T-helper 2 cell treated with Interferon-gamma antibody and Interleukin-4, amounts not matched to agents 100 ng/mL and 5 ng/mL, for 36 hours (primary cell): ENCODE results near the gene PAPOLG. TPM values are rescaled to one million over a fixed set of nuclear protein-coding genes. Genes with fewer than 3 reads are reported as not detected.
"Not testable (repeated sequence)": the region's sequence is repeated elsewhere in the genome, so short reads cannot be mapped to it uniquely, and the experiment has no call there.

Experiments
- intact Hi-C: fragments of 100-400 bp; cut with micrococcal nuclease; formaldehyde crosslinking; loops from one replicate; pipeline ENCODE4 v1.15.1; 2023
- total RNA-seq: library from RNA; stranded (reverse); gene quantifications from 2 replicates; pipeline ENCODE4 v1.2.3, GENCODE V29; 2022

PAPOLG gene
- total RNA-seq, 1 donor from 2014 or later: 19.1 TPM

DNA sequence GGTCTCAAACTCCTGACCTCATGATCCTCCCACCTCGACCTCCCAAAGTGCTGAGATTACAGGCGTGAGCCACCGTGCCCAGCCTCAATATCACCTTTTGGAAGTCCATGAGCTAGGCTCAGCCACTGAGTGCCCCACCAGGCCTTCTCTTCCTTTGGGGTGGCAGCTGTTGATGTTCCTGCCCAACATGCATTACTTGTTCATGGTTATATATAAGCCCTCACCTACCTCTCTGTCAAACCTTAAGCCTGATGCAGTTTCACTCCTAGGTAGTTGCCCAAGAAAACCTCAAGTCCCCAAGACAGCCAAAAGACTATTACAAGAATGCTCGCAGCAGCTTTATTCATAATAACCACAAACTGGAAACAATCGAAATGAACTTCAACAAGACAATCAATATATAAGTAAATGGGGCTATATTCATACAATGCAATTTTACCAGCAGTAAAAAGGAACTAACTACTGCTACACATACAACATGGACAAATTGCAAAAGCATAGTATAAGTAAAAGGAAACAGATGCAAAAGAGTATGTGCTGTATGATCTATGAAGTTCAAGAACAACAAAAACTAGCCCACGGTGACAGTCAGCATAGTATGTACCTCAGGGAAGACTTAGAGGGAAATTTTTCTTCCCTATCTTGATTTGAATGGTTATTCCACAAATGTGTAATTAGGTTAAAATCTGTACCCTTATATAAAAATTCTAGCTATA lies 65.7 kb downstream of the PAPOLG start:
- intact Hi-C loops: no loop called here

DNA sequence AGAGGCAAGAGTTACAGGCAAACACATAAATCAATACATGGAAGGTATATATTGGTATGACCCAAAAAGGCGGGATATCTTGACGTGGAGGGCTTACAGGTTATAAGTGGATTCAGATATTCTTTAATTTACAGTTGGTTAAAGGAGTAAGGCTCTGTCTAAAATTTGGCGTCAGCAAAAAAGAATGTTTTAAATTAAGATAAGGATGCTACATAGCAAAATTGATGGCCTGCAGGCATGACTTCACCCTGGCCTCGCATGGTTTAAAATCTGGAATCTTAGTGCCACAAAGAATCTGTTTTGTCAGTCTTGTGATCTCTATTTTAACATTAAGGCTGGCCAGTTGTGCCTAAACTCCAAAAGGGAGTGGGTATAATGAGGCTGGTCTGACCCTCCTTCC lies 66.9 kb downstream of the PAPOLG start:
- intact Hi-C loops: no loop called here

DNA sequence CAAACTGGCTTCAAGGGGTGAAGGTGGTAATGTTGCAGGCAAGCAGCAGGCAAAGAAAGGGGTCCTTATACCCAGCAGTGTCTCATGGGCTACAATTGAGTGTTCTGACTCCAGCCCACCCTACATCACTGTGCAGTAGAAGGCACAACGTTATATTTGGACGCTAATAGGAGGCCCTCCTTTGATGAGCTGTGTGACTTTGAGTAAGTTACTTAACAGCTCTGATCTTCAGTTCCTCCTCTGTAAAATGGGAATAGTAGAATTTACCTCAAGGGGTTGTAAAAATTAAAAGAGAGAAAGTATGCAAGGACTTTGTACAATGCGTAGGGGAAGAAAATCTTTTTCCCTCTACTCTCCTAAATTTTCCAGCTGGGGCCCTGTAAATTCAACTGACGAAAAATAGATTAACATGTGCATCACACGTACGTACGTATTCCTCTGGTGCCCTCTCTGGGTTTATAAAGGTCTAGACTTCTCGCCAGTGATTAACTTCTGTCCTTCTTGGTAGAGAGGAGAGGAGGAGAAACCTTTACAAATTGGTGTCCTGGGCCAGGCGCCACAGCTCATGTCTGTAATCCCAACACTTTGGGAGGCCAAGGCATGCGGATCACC lies 67.7 kb downstream of the PAPOLG start:
- intact Hi-C loops: no loop called here

DNA sequence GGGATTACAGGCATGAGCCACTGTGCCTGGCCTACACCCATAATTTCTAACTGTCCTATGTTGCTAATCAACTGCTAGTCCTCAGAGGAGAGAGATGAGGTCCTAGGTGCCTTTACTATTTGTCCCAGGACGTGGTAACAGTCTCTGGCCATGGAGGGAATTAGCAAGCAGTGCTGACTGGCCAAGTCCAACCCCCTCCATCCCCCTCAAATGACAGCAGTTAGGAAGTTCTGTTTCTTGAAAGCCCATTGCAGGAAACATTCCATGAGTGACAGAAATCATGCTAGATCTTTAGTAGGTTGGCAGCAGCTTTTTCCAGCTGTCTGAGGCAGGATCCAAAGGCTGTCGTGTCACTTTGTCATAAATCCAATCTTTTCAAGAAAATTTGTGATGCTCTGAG lies 69.6 kb downstream of the PAPOLG start:
- intact Hi-C loops: no loop called here

DNA sequence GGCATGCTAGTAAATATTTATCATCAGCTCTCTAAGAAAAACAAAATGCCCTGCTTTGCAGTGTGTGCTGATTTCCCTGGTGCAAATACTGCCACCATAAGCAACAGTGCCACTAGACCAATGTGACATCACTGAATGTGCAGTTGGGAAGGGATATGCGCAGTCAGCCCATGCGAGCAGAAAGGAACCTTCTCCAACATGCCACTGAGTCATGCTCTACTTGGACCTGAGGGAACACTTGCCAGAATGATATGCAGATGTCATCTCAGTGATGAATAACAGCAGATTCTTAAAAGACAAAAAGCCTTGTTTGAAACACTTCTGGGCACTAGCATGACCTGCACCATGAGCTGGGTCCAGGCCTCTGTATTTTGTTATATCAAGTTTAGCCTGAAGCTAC lies 70.0 kb downstream of the PAPOLG start:
- intact Hi-C loops: no loop called here

DNA sequence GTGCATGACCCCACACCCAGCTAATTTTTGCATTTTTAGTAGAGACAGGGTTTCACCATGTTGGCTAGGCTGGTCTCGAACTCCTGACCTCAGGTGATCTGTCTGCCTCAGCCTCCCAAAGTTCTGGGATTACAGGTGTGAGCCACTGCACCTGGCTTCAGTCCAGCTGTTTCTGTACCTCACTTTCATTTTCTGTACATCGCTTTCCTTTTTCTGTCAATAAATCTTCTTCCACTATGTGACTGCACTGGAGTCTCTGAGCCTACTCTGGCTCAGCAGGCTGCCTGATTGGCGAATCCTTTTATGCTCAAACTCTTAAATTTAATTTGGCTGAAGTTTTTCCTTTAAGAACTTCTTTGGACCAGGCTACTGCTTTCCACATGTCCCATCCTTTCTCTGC lies 70.8 kb downstream of the PAPOLG start:
- intact Hi-C loops: not testable (repeated sequence)

DNA sequence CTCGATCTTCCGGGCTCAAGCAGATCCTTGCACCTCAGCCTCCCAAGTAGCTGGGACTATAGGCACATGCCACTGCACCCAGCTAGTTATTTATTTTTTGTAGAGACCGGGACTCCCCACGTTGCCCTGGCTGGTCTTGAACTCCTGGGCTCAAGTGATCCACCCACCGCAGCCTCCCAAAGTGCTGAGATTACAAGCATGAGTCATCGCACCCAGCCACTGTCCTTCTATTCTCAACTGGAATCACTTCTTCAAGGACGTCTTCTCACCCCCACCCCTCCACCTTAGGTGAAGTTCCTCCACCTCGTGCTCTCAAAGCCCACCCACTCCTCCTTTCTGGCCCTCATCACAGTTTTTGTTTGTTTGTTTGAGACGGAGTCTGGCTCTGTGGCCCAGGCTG lies 71.3 kb downstream of the PAPOLG start:
- intact Hi-C loops: no loop called here

DNA sequence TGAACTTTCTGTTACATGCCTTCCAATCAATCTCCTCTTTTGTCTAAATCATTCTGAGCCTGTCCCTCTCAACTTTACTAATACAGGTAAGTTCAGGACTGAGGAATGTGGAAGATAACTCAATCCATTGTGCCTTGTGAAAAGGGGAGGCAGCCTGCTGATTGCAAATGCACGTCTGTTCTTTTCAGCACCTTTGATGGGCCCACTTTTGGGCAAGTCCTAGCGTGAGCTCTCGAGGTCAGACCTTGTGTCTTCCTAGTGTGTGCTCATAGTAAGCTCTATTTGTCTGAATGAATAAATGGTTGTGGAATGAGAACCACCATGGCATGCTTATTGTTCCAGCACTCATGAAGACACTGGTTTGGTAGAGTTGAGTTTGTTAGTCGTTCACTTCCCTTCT lies 74.9 kb downstream of the PAPOLG start:
- intact Hi-C loops: no loop called here

DNA sequence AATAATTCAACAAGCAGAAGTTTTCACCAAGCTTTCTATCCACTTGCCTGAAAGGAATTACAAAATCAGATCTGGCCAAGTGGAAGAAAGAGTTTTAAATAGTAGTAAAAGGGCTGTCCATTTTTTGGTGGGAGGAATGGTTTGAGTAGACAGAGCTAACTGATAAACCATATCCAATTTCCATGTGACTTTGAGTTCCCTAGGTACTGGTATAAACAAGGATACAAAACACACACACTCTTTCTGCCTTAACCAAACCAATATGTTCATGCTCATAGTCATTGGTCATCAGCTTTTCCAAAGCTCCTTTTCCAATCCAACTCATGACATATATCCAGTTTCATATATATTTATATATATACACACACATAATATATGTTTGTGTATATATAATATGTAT lies 75.9 kb downstream of the PAPOLG start:
- intact Hi-C loops: no loop called here

DNA sequence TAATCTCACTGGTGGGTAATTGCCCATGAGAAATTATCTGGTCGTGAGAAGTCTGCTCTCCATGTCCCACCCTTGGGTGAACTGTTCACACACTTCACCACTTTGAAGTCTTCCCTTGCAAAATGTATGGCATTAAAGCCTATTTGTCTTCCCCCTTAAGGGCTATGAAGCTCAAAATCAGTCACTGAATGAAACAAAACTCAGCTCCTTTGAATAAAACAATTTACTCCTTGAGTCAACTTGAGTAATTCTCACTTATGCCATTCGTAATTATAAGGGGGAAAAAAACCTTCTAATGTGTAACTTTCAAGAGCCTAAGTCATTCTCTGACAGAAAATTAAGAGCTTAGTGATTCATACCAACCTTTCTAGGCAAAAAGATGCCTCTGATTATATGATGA lies 76.6 kb downstream of the PAPOLG start:
- intact Hi-C loops: no loop called here

DNA sequence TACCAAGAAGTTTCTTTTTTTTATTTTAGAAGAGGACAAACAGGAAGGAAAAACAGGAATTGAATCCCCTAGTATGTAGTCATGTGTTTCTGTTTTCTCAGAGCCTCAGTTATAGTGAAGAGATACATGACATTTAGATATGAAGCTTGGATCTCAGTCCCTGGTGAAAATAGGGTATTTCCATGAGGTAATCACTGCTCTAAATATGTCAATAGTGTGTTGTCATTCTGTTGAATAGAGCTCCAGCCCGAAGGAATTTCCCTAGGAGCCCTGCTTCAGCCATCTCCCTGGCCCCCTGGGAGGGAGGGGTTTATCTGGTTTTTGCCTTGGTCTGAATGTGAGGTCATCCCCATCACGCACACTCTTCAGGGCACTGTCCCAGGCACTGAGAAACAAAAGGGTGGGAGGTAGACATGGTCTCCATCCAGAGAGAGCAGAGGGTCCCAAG lies 78.2 kb downstream of the PAPOLG start:
- intact Hi-C loops: no loop called here

DNA sequence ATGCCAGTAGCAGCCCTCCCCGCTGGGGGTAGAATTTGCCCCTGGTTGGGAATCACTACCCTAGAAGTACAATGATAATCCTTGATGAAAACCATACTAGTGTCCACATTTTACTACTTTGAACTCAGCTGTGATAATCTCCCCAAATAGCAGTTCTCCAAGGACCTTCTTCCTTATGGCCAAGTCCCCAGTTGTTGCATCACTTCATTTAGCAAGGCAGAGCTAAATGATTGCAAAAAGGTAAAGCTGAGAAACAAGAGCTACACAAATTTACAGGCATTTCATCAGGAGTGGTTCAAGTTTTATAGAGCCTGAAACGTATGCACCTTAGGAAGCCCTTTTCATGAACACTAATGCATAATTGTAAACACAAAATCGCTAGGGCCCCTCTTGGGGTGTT lies 80.4 kb downstream of the PAPOLG start:
- intact Hi-C loops: no loop called here

DNA sequence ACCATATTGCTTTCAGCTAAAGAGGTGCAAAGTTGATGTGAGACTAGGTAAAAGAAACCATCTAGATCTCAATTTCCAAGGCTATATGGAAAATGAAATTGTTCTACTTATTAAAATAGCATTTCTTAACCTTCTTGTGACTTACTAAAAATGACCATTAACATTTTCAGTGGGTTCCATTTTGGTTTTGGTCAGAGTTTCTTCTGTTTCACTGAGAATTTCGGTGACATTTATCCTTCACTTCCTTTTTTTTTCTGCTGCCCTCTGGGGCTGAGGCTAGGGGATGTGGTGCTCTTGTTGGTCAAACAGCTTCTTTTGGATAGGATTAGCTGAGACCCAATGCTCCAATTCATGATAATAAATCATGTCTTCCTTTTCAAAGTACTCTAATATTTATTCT lies 81.1 kb downstream of the PAPOLG start:
- intact Hi-C loops: no loop called here

DNA sequence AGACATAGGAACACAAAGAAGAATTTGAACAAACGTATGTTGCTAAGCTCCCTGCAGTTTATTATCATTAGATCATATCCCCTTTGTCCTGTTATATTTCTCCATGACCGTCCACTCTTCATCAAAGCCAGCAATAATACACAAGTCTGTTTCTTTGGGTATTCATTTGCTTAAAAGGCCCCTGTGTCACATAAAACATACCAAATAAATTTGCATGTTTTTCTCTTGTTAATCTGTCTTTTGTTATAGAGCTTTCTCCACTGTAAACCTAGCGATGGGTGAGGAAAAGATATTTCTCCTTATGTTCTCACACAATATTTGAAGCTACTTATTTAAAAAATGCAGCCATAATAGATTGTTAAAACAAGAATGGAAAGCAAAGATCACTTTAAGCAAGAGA lies 82.4 kb downstream of the PAPOLG start:
- intact Hi-C loops: no loop called here

DNA sequence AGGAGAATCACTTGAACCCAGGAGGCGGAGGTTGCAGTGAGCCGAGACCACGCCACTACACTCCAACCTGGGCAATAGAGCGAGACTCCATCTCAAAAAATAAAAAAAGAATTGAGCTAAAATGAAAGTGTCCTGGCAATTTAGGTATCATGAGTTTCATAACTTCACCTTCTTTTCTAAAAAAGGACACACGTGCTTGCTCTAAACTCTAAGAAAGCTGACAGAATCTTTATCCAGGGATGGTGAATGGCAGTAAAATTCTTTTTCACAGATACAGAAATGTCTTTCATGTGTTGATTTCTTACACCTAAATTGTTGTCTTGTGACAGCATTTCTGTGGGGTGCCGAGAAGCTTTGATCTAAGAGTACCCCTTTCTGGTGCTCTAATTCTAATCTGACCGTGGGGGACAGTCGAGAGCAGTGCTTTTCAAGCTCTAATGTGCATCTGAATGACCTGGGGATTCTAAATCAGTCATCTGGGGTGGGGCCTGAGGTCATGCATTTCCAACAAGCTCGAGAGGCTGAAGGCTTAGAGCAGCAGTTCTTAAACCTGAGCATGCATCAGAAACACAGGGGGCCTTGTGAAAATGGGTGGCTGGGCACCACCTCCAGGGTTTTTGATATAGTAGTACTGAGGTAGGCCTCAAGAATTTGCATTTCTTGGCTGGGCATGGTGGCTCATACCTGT lies 83.2 kb downstream of the PAPOLG start:
- intact Hi-C loops: no loop called here

DNA sequence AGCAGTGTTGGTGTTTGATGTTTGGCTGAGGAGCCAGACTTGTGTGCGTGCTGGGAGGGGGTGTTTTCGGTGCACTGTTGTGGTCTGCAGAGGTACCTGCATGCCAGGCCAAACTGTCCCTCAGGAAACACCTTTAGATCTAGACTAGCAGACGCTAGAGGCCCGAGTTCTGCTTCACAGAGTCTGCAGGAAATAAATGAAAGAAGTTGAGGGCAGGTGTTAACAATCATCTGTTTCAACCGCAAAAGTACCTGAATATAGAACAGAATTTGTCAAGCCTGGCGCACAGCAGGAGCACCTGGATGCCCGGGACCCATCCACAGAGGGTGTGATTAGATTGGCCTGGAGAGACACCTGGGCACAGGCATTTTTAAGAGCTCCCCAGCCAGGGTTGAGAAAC lies 84.8 kb downstream of the PAPOLG start:
- intact Hi-C loops: no loop called here

DNA sequence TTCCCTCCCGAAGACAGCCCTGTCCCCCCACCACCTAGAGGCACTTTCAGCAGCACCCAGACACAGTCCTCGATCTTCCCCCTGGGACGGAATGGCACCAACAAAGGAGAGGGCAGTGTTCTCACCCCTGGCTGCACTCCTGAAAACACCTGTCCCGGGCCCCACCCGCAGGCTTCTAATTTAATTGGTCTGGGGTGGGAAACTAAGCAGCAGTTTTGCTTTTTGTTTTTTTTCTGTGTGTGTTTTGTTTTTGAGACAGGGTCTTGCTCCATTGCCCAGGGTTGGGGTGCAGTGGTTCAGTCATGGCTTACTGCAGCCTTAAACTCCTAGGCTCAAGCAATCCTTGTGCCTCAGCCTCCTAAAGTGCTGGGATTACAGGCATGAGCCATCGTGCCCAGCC lies 86.9 kb downstream of the PAPOLG start:
- intact Hi-C loops: no loop called here

DNA sequence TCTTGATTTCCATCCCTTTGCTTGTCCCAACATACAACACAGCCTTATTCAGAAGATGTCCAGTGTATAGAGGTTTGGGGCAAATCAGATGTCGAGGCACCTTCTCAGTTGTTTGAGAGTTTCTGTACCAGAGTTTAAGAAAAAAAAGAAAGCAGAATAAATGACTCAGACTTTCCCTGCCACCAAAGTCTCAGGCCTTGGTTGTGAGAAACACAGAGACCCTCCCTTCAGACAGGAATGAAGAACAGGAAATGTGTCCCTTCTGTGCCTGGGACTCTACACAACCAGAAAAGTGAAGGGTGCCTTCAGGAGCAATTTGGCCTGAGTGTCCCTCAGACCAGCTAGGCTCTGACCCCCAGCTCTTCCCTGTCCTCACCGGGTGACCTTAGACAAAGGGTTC lies 88.0 kb downstream of the PAPOLG start:
- intact Hi-C loops: no loop called here

DNA sequence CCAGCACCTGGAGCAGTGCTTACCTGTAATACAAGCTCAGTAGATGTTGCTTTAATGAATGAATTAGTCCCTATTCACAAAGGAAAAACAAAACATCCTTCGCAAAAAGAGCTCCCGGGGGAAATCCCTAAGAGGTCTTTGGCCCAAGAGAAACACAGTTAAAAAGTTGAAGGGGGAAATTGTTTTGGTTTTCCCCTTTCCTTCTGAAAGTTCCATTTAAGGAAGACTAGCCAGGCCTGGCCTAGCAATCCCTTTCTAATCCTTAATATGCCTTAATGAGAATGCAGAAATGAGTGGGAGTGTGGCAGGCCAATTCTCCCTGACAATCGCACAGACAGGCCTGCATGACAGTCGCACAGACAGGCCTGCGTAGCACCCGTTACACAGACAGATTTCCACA lies 91.8 kb downstream of the PAPOLG start:
- intact Hi-C loops: no loop called here
